Tibial nerve (tissue), 4 donors: ENCODE measurements around the gene GIT1. TPM values are rescaled to one million over a fixed set of nuclear protein-coding genes. Genes with fewer than 3 reads are reported as not detected.
"Not testable (repeated sequence)": the region's sequence is repeated elsewhere in the genome, so short reads cannot be mapped to it uniquely, and the experiment has no call there.

ENCODE experiments used
- DNase-seq, 2 donors: peaks; one replicate each; pipeline ENCODE4 v3.0.0-alpha.2; 2019; ENCODE audit warnings: low spot score in 2 of 2
- H3K27ac ChIP-seq, 4 donors: fragments of 200-600 bp; sonication (generic) in 3 of 4; one replicate each; pipeline ENCODE4 v1.5.1; 2017 to 2019; ENCODE audit warnings: mild to moderate bottlenecking in 1 of 4
- H3K27me3 ChIP-seq, 2 donors: fragments of 200-600 bp; sonication (generic) in 1 of 2; one replicate each; pipeline versions ENCODE4 v1.5.1 to v1.6.0; 2017 to 2019
- H3K36me3 ChIP-seq, 3 donors: fragments of 200-600 bp; sonication (generic); one replicate each; pipeline ENCODE4 v1.5.1; 2018 to 2019
- H3K4me1 ChIP-seq, 4 donors: fragments of 200-600 bp; sonication (generic) in 3 of 4; one replicate each; pipeline ENCODE4 v1.5.1; 2017 to 2019
- H3K4me3 ChIP-seq, 4 donors: fragments of 200-600 bp; sonication (generic) in 3 of 4; one replicate each; pipeline ENCODE4 v1.5.1; 2017 to 2019; ENCODE audit warnings: mild to moderate bottlenecking in 1 of 4, moderate library complexity in 1 of 4
- H3K9me3 ChIP-seq, 4 donors: fragments of 200-600 bp; sonication (generic) in 3 of 4; one replicate each; pipeline ENCODE4 v1.5.1; 2017 to 2019
- EP300 ChIP-seq, 2 donors: sonication (generic); formaldehyde crosslinking; IDR thresholded peaks; one replicate each; pipeline ENCODE4 v1.6.1; 2017; ENCODE audit warnings: antibody characterized with exemption in 2 of 2, mild to moderate bottlenecking in 1 of 2
- POLR2A ChIP-seq, 2 donors: fragments of 450-650 bp; IDR thresholded peaks; one replicate each; pipeline ENCODE4 v1.6.1; 2017; ENCODE audit warnings: antibody characterized with exemption in 2 of 2, mild to moderate bottlenecking in 2 of 2, moderate library complexity in 2 of 2
- WGBS, 2 donors: methylation state at CpG; one replicate each; pipeline ENCODE4 v1.1.5; 2018; 5-methylcytosine and 5-hydroxymethylcytosine counted together
- total RNA-seq, 4 donors: library from RNA; depleted of rRNA; stranded (reverse); fragments of >200 nt; gene quantifications; one replicate each; pipeline ENCODE4 v1.1.0, GENCODE V29; 2016
- TF ChIP-seq, protein P1 (sequence below), 5 experiments: fragments of 200-600 bp in 3 of 5; fragments of 450-650 bp in 2 of 5; sonication (generic) in 3 of 5; IDR thresholded peaks; one replicate each; pipeline ENCODE4 v1.5.1; 2016 to 2019; ENCODE audit warnings: antibody characterized with exemption in 5 of 5, mild to moderate bottlenecking in 3 of 5, moderate library complexity in 2 of 5

GIT1 gene
- total RNA-seq, 4 donors from 2014 or later, result 51.3 to 100 (median 89.7) TPM

- peaks cover 0 to 41% (median 23%) of the 10 kb centered on the region in 4 donors for H3K4me1 ChIP-seq
- H3K27me3 ChIP-seq, result no peaks in the 10 kb centered on the region
- H3K4me3 ChIP-seq, result no peak overlapping the region
- DNase-seq, result no peak
- H3K27ac ChIP-seq, result peak overlapping the region in 2 of 4 donors; percentile 30 to 37
- no peaks in the 10 kb centered on the region for H3K9me3 ChIP-seq
- peaks cover 4 to 42% (median 6%) of the 10 kb centered on the region in 3 donors for H3K36me3 ChIP-seq
- 74 to 81% methylated on average over 14 to 17 of the region's 17 CpGs for WGBS, 2 donors
- TF ChIP-seq, protein P1, sequence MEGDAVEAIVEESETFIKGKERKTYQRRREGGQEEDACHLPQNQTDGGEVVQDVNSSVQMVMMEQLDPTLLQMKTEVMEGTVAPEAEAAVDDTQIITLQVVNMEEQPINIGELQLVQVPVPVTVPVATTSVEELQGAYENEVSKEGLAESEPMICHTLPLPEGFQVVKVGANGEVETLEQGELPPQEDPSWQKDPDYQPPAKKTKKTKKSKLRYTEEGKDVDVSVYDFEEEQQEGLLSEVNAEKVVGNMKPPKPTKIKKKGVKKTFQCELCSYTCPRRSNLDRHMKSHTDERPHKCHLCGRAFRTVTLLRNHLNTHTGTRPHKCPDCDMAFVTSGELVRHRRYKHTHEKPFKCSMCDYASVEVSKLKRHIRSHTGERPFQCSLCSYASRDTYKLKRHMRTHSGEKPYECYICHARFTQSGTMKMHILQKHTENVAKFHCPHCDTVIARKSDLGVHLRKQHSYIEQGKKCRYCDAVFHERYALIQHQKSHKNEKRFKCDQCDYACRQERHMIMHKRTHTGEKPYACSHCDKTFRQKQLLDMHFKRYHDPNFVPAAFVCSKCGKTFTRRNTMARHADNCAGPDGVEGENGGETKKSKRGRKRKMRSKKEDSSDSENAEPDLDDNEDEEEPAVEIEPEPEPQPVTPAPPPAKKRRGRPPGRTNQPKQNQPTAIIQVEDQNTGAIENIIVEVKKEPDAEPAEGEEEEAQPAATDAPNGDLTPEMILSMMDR (IDR thresholded peaks at IDR 0.05), result no peak
- TF ChIP-seq EP300 (IDR thresholded peaks at IDR 0.05), result peak in 1 of 2 donors; percentile 19
Measured at GRCh38 chr17:29561554-29562517, 27.6 kb downstream of the GIT1 start.

DNA sequence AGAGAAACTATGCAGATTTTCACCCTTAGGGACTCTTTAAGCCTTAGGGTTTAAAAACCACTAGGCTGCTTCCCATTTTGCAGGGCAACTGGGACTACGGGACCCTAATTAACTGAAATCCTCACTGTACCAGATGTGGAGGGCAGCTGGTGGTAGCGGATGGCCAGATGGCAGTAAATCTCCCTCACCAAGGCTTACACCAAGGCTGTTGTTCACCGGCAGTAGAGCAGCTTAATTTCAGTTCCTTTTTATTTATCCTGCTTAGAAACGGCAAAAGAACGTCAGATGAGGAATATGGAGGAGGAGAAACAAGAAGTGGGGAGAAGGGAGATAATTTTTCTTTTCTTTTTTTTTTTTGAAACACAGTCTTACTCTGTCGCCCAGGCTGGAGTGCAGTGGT lies 29.1 kb downstream of the GIT1 start:
- TF ChIP-seq POLR2A (IDR thresholded peaks at IDR 0.05), result no peak
- TF ChIP-seq, protein P1 (IDR thresholded peaks at IDR 0.05), result no peak
- TF ChIP-seq EP300 (IDR thresholded peaks at IDR 0.05), result no peak
- Histone ChIP-seq H3K27me3 (no peaks in the 10 kb centered on the region), H3K4me3 (no peak overlapping the region), H3K4me1 (peaks cover 0 to 33% (median 18%) of the 10 kb centered on the region in 4 donors), H3K9me3 (no peaks in the 10 kb centered on the region), H3K27ac (peak overlapping the region in 3 of 4 donors; percentile 30 to 59 (median 48)), H3K36me3 (peaks cover 4 to 42% (median 6%) of the 10 kb centered on the region in 3 donors)
- 61 to 75% methylated on average over 6 of the region's 6 CpGs for WGBS, 2 donors
- no peak for DNase-seq

DNA sequence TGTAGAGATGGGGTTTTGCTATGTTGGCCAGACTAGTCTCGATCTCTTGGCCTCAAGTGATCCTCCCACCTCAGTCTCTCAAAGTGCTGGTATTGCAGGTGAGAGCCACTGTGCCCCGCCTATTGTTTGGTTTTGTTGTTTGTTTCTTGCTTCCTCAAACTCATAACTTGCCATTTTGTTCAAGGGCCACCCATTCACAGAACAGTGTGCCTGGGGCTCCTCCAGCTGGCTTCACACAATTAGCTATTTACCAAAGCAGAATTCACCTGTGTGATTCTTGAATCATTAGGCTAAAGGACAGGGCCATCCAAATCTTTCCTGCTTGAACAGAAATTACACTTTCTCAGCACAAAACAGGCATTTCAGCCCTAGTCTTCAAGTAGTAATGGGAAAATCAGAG lies 29.8 kb downstream of the GIT1 start:
- Histone ChIP-seq H3K4me1 (peaks cover 0 to 27% (median 12%) of the 10 kb centered on the region in 4 donors), H3K27me3 (no peaks in the 10 kb centered on the region), H3K9me3 (no peaks in the 10 kb centered on the region), H3K27ac (peak overlapping the region in 1 of 4 donors; percentile 59), H3K4me3 (no peak overlapping the region), H3K36me3 (peaks cover 4 to 42% (median 6%) of the 10 kb centered on the region in 3 donors)
- 88 to 98% methylated on average over 2 of the region's 2 CpGs for whole genome bisulfite sequencing, 2 donors
- no peak for DNase-seq
- no peak for TF ChIP-seq EP300 (IDR thresholded peaks at IDR 0.05)
- TF ChIP-seq, protein P1 (IDR thresholded peaks at IDR 0.05), result no peak
- TF ChIP-seq POLR2A (IDR thresholded peaks at IDR 0.05), result no peak

DNA sequence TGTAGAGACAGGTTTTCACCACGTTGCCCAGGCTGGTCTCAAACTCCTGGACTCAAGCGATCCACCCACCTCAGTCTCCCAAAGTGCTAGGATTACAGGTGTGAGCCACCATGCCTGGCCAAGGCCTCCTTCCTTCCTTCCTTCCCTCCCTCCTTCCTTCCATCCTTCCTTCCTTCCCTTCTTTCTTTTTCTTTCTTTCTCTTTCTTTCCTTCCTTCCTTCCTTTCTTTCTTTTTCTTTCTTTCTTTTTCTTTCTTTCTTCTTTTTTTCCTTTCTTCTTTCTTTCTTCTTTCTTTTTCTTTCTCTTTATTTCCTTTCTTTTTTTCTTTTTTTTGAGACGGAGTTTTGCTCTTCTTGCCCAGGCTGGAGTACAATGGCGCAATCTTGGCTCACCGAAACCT lies 31.3 kb downstream of the GIT1 start:
- DNase-seq, H3K4me3 ChIP-seq, H3K27ac ChIP-seq, H3K27me3 ChIP-seq, H3K9me3 ChIP-seq: not testable (repeated sequence)
- peaks cover 4 to 42% (median 6%) of the 10 kb centered on the region in 3 donors for H3K36me3 ChIP-seq
- 92 to 96% methylated on average over 5 of the region's 5 CpGs for WGBS, 2 donors
- H3K4me1 ChIP-seq, result peaks cover 0 to 14% (median 5%) of the 10 kb centered on the region in 4 donors

DNA sequence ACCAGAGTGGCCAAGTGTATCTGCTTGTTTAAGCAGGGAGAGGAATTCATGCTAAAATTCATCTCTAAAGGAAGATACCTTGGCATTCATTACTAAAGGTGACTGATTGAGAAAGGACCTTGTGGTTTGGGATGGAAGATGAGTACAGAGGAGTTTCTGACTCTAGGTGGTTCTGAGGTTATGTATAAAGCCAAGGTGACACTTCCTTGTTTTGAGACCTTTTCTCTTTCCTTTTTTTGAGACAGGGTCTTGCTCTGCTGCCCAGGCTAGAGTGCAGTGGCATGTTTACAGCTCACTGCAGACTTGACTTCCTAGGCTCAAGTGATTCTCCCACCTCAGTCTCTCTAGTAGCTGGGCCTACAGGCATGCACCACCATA lies 31.7 kb downstream of the GIT1 start:
- no peak for DNase-seq
- Histone ChIP-seq H3K36me3 (peaks cover 4 to 38% (median 6%) of the 10 kb centered on the region in 3 donors), H3K27me3 (no peaks in the 10 kb centered on the region), H3K4me1 (peaks cover 0 to 10% (median 5%) of the 10 kb centered on the region in 4 donors), H3K27ac (no peak overlapping the region), H3K4me3 (no peak overlapping the region), H3K9me3 (no peaks in the 10 kb centered on the region)
- no peak for TF ChIP-seq EP300 (IDR thresholded peaks at IDR 0.05)
- TF ChIP-seq POLR2A (IDR thresholded peaks at IDR 0.05), result no peak
- TF ChIP-seq, protein P1 (IDR thresholded peaks at IDR 0.05), result no peak
